COLO829 (cell line): ENCODE results near the gene DNAJC2.
"Not testable (repeated sequence)": the region's sequence is repeated elsewhere in the genome, so short reads cannot be mapped to it uniquely, and the experiment has no call there.

Source experiments
- DNase-seq: peaks from one replicate; pipeline ENCODE4 v3.0.0; 2012; ENCODE audit warnings: low spot score

Gene DNAJC2

GRCh38 chr7:103341466-103341865 is 3.1 kb downstream of the DNAJC2 start:
- no peak for DNase-seq

- no peak for DNase-seq
Measured at GRCh38 chr7:103338864-103339263, 5.7 kb downstream of the DNAJC2 start.

GRCh38 chr7:103336761-103337160 is 7.8 kb downstream of the DNAJC2 start:
- no peak for DNase-seq

GRCh38 chr7:103325744-103326143 is 18.8 kb downstream of the DNAJC2 start:
- DNase-seq, result no peak

GRCh38 chr7:103317009-103317408 is 27.6 kb downstream of the DNAJC2 start:
- no peak for DNase-seq

- no peak for DNase-seq
Measured at GRCh38 chr7:103316380-103316941, 28.1 kb downstream of the DNAJC2 start.

GRCh38 chr7:103314852-103315251 is 29.7 kb downstream of the DNAJC2 start:
- DNase-seq, result no peak

GRCh38 chr7:103307503-103308231 is 36.9 kb downstream of the DNAJC2 start:
- DNase-seq, result no peak

- no peak for DNase-seq
Measured at GRCh38 chr7:103301441-103301840, 43.1 kb downstream of the DNAJC2 start.

- no peak for DNase-seq
Measured at GRCh38 chr7:103299660-103300059, 44.9 kb downstream of the DNAJC2 start.

- no peak for DNase-seq
Measured at GRCh38 chr7:103297837-103298179, 46.8 kb downstream of the DNAJC2 start.

GRCh38 chr7:103296901-103297836 is 47.4 kb downstream of the DNAJC2 start, which contains the start of gene PMPCB:
Gene PMPCB (plus strand): TSS chr7:103297435. CDS start chr7:103297460, 25 bp downstream.
- peak; percentile 97 for DNase-seq

GRCh38 chr7:103293526-103293925 is 51.0 kb downstream of the DNAJC2 start:
- DNase-seq, result no peak

GRCh38 chr7:103292122-103292521 is 52.4 kb downstream of the DNAJC2 start:
- no peak for DNase-seq

GRCh38 chr7:103282802-103283427 is 61.7 kb downstream of the DNAJC2 start:
- DNase-seq, result not testable (repeated sequence)

GRCh38 chr7:103280803-103281155 is 63.8 kb downstream of the DNAJC2 start:
- not testable (repeated sequence) for DNase-seq

- DNase-seq, result not testable (repeated sequence)
Measured at GRCh38 chr7:103279963-103280802, 64.4 kb downstream of the DNAJC2 start.

- DNase-seq, result not testable (repeated sequence)
Measured at GRCh38 chr7:103279636-103279962, 65.0 kb downstream of the DNAJC2 start.

GRCh38 chr7:103278195-103278594 is 66.4 kb downstream of the DNAJC2 start:
- not testable (repeated sequence) for DNase-seq

- not testable (repeated sequence) for DNase-seq
Measured at GRCh38 chr7:103274867-103275266, 69.7 kb downstream of the DNAJC2 start.

- not testable (repeated sequence) for DNase-seq
Measured at GRCh38 chr7:103273374-103273773, 71.2 kb downstream of the DNAJC2 start.
